ENCODE data around the gene PRND.

The PRND gene

DNA sequence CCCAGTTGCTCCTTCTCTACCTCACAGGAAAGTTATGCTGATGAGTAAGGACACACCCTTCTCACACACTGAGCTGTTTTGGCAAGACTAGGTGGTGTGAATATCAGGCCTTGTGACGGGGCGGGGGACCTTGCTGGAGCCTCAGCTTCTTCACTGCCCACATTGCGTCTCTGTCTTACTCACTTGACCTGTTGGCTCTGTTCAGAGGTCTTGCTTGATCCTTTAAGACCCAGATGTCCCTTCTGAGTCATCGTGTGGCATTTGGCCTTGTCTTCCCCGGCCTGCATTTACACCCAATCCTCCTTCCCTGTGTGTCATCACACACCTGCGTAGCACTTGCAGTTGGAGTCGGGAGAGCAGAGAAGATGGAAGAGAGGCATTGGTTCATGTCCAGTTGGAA lies 8.3 kb upstream of the PRND start:
- CTCF ChIA-PET: interaction anchor here (2.0 kb wide), 1 partner anchor 101 kb away, joined by 6 read pairs; no protein-coding TSS in a partner anchor
- no peak overlapping the region for H3K4me3 ChIP-seq (ENCODE audit: control insufficient read depth in 1 of 7, extremely low read depth in 1 of 7, insufficient read depth in 4 of 7, low read depth in 2 of 7, low read length in 6 of 7)
- H3K4me1 ChIP-seq (ENCODE audit: control extremely low read depth in 1 of 4, control insufficient read depth in 4 of 4, insufficient read depth in 4 of 4, low read length in 3 of 4): peaks cover 0 to 10% (median 4%) of the 10 kb centered on the region in 4 experiments
- POLR2A ChIA-PET: no interaction called here
- no peaks in the 10 kb centered on the region for H3K27me3 ChIP-seq (replicated peaks in 2 of 5; ENCODE audit: control insufficient read depth in 4 of 5, insufficient read depth in 5 of 5, low read length in 4 of 5)
- H3K27ac ChIP-seq (ENCODE audit: insufficient read depth in 1 of 2, low read depth in 1 of 2, low read length in 2 of 2, poor library complexity in 1 of 2, severe bottlenecking in 2 of 2): no peak overlapping the region
- no peak for DNase-seq
- no peaks in the 10 kb centered on the region for H3K36me3 ChIP-seq (ENCODE audit: control insufficient read depth in 4 of 4, insufficient read depth in 4 of 4, low read length in 3 of 4)
- WGBS (ENCODE audit: insufficient coverage): 95% methylated on average over 4 of the region's 7 CpGs
- H3K9me3 ChIP-seq (ENCODE audit: control extremely low read depth in 1 of 5, control insufficient read depth in 4 of 5, insufficient read depth in 2 of 5, low read depth in 1 of 5, low read length in 4 of 5): peaks cover 0 to 2% (median 0%) of the 10 kb centered on the region in 5 experiments

DNA sequence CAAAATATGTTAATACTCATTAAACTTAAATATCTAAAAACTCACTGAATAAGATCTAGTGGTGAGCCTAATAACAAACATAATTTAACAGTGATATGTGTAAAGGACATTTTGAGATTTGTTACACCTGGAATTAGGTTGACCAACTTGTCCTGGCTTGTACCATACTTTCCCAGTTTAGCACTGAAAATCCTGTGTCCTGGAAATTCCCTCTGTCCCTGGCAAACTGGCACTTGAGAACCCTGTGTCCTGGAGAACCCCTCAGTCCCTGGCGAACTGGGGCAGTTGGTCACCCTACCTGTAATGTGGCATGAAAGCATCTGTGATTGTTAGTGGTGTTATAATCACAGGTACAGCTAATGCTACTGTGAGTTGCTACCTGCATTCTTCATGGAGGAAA lies 6.9 kb upstream of the PRND start:
- no peak overlapping the region for H3K27ac ChIP-seq (ENCODE audit: insufficient read depth in 1 of 2, low read depth in 1 of 2, low read length in 2 of 2, poor library complexity in 1 of 2, severe bottlenecking in 2 of 2)
- peaks cover 0 to 2% (median 0%) of the 10 kb centered on the region in 5 experiments for H3K9me3 ChIP-seq (ENCODE audit: control extremely low read depth in 1 of 5, control insufficient read depth in 4 of 5, insufficient read depth in 2 of 5, low read depth in 1 of 5, low read length in 4 of 5)
- WGBS (ENCODE audit: insufficient coverage): no CpG with 5 or more reads among the region's 1 CpG
- no peaks in the 10 kb centered on the region for H3K27me3 ChIP-seq (replicated peaks in 2 of 5; ENCODE audit: control insufficient read depth in 4 of 5, insufficient read depth in 5 of 5, low read length in 4 of 5)
- ChIA-PET CTCF (interaction anchor here (0.9 to 12.7 kb wide), 3 partner anchors 22 to 105 kb away, joined by 3 to 280 read pairs (median 4); no protein-coding TSS in a partner anchor), POLR2A (no interaction called here)
- no peaks in the 10 kb centered on the region for H3K36me3 ChIP-seq (ENCODE audit: control insufficient read depth in 4 of 4, insufficient read depth in 4 of 4, low read length in 3 of 4)
- no peak for DNase-seq
- H3K4me3 ChIP-seq (ENCODE audit: control insufficient read depth in 1 of 7, extremely low read depth in 1 of 7, insufficient read depth in 4 of 7, low read depth in 2 of 7, low read length in 6 of 7): no peak overlapping the region
- peaks cover 0 to 10% (median 5%) of the 10 kb centered on the region in 4 experiments for H3K4me1 ChIP-seq (ENCODE audit: control extremely low read depth in 1 of 4, control insufficient read depth in 4 of 4, insufficient read depth in 4 of 4, low read length in 3 of 4)

- Histone ChIP-seq H3K36me3 (ENCODE audit: control insufficient read depth in 4 of 4, insufficient read depth in 4 of 4, low read length in 3 of 4) (no peaks in the 10 kb centered on the region), H3K27me3 (replicated peaks in 2 of 5; ENCODE audit: control insufficient read depth in 4 of 5, insufficient read depth in 5 of 5, low read length in 4 of 5) (no peaks in the 10 kb centered on the region), H3K27ac (ENCODE audit: insufficient read depth in 1 of 2, low read depth in 1 of 2, low read length in 2 of 2, poor library complexity in 1 of 2, severe bottlenecking in 2 of 2) (no peak overlapping the region), H3K9me3 (ENCODE audit: control extremely low read depth in 1 of 5, control insufficient read depth in 4 of 5, insufficient read depth in 2 of 5, low read depth in 1 of 5, low read length in 4 of 5) (no peaks in the 10 kb centered on the region), H3K4me3 (ENCODE audit: control insufficient read depth in 1 of 7, extremely low read depth in 1 of 7, insufficient read depth in 4 of 7, low read depth in 2 of 7, low read length in 6 of 7) (no peak overlapping the region), H3K4me1 (ENCODE audit: control extremely low read depth in 1 of 4, control insufficient read depth in 4 of 4, insufficient read depth in 4 of 4, low read length in 3 of 4) (peaks cover 0 to 13% (median 11%) of the 10 kb centered on the region in 4 experiments)
- 83% methylated on average over 6 of the region's 12 CpGs for WGBS (ENCODE audit: insufficient coverage)
- DNase-seq: peak in 2 of 3 donors; percentile 48 to 53
- CTCF ChIA-PET: interaction anchor here (12.7 kb wide), 1 partner anchor 109 kb away, joined by 280 read pairs; no protein-coding TSS in a partner anchor
- POLR2A ChIA-PET: no interaction called here
Observed at GRCh38 chr20:4717816-4718570, 3.7 kb upstream of the PRND start.

DNA sequence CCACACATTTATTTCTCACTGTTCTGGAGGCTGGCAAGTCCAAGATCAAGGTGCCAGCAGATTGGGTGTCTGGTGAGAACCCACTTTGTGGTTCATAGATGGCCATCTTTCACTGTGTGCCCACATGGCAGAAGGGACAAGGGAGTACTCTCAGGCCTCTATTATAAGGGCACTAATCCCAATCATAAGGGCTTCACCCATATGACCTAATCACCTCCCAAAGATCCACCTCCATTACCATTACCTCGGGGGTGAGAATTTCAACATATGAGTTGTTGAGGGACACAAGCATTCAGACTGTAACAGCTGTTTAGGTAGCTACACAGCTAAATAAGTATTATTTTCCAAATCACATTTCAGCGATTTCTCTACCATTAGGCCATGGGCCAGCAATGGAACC lies 2.5 kb upstream of the PRND start:
- ChIA-PET POLR2A (no interaction called here), CTCF (interaction anchor here (1.2 to 12.7 kb wide), 3 partner anchors 21 to 110 kb away, joined by 4 to 280 read pairs (median 5); no protein-coding TSS in a partner anchor)
- DNase-seq: no peak
- no peak overlapping the region for H3K27ac ChIP-seq (ENCODE audit: insufficient read depth in 1 of 2, low read depth in 1 of 2, low read length in 2 of 2, poor library complexity in 1 of 2, severe bottlenecking in 2 of 2)
- H3K36me3 ChIP-seq (ENCODE audit: control insufficient read depth in 4 of 4, insufficient read depth in 4 of 4, low read length in 3 of 4): no peaks in the 10 kb centered on the region
- no peak overlapping the region for H3K4me3 ChIP-seq (ENCODE audit: control insufficient read depth in 1 of 7, extremely low read depth in 1 of 7, insufficient read depth in 4 of 7, low read depth in 2 of 7, low read length in 6 of 7)
- no peaks in the 10 kb centered on the region for H3K9me3 ChIP-seq (ENCODE audit: control extremely low read depth in 1 of 5, control insufficient read depth in 4 of 5, insufficient read depth in 2 of 5, low read depth in 1 of 5, low read length in 4 of 5)
- peaks cover 0 to 13% (median 11%) of the 10 kb centered on the region in 4 experiments for H3K4me1 ChIP-seq (ENCODE audit: control extremely low read depth in 1 of 4, control insufficient read depth in 4 of 4, insufficient read depth in 4 of 4, low read length in 3 of 4)
- 100% methylated on average over 1 of the region's 2 CpGs for WGBS (ENCODE audit: insufficient coverage)
- H3K27me3 ChIP-seq (replicated peaks in 2 of 5; ENCODE audit: control insufficient read depth in 4 of 5, insufficient read depth in 5 of 5, low read length in 4 of 5): no peaks in the 10 kb centered on the region

GRCh38 chr20:4720041-4720976 lies 1.4 kb upstream of the PRND start:
- DNase-seq: peak; percentile 86 to 93 (median 91)
- no peaks in the 10 kb centered on the region for H3K9me3 ChIP-seq (ENCODE audit: control extremely low read depth in 1 of 5, control insufficient read depth in 4 of 5, insufficient read depth in 2 of 5, low read depth in 1 of 5, low read length in 4 of 5)
- H3K27ac ChIP-seq (ENCODE audit: insufficient read depth in 1 of 2, low read depth in 1 of 2, low read length in 2 of 2, poor library complexity in 1 of 2, severe bottlenecking in 2 of 2): no peak overlapping the region
- 26% methylated on average over 14 of the region's 18 CpGs for WGBS (ENCODE audit: insufficient coverage)
- H3K4me1 ChIP-seq (ENCODE audit: control extremely low read depth in 1 of 4, control insufficient read depth in 4 of 4, insufficient read depth in 4 of 4, low read length in 3 of 4): peaks cover 0 to 13% (median 11%) of the 10 kb centered on the region in 4 experiments
- no peaks in the 10 kb centered on the region for H3K36me3 ChIP-seq (ENCODE audit: control insufficient read depth in 4 of 4, insufficient read depth in 4 of 4, low read length in 3 of 4)
- ChIA-PET POLR2A (no interaction called here), CTCF (interaction anchor here (0.6 to 12.7 kb wide), 12 partner anchors 12 to 496 kb away, joined by 3 to 280 read pairs (median 4); no protein-coding TSS in a partner anchor)
- H3K4me3 ChIP-seq (ENCODE audit: control insufficient read depth in 1 of 7, extremely low read depth in 1 of 7, insufficient read depth in 4 of 7, low read depth in 2 of 7, low read length in 6 of 7): peak overlapping the region in 2 of 7 experiments; percentile 2 to 11
- no peaks in the 10 kb centered on the region for H3K27me3 ChIP-seq (replicated peaks in 2 of 5; ENCODE audit: control insufficient read depth in 4 of 5, insufficient read depth in 5 of 5, low read length in 4 of 5)

DNA sequence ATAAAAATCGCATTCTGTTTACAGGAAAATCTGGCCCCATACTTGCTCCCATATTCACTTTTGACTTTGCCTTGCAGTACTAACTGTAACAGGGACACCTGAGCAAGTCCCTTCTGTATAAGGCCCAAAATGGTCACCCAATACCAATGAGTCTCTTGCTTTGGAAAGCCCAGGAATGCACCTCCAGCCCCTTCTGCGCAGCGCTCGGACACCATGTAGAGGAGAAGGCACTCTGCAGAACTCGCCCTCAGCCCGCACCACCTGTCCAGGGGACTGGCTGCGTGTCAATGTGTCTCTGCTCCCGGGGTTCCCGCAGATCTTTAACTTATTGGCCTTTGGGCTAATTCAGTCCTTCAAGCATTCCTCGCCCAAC lies 746 bp upstream of the PRND start:
- WGBS (ENCODE audit: insufficient coverage): 36% methylated on average over 9 of the region's 10 CpGs
- DNase-seq: no peak
- ChIA-PET POLR2A (no interaction called here), CTCF (interaction anchor here (0.6 to 12.7 kb wide), 8 partner anchors 23 to 497 kb away, joined by 3 to 280 read pairs (median 4); no protein-coding TSS in a partner anchor)
- Histone ChIP-seq H3K4me1 (ENCODE audit: control extremely low read depth in 1 of 4, control insufficient read depth in 4 of 4, insufficient read depth in 4 of 4, low read length in 3 of 4) (peaks cover 0 to 13% (median 11%) of the 10 kb centered on the region in 4 experiments), H3K27ac (ENCODE audit: insufficient read depth in 1 of 2, low read depth in 1 of 2, low read length in 2 of 2, poor library complexity in 1 of 2, severe bottlenecking in 2 of 2) (no peak overlapping the region), H3K36me3 (ENCODE audit: control insufficient read depth in 4 of 4, insufficient read depth in 4 of 4, low read length in 3 of 4) (no peaks in the 10 kb centered on the region), H3K4me3 (ENCODE audit: control insufficient read depth in 1 of 7, extremely low read depth in 1 of 7, insufficient read depth in 4 of 7, low read depth in 2 of 7, low read length in 6 of 7) (peak overlapping the region in 1 of 7 experiments; percentile 2), H3K27me3 (replicated peaks in 2 of 5; ENCODE audit: control insufficient read depth in 4 of 5, insufficient read depth in 5 of 5, low read length in 4 of 5) (no peaks in the 10 kb centered on the region), H3K9me3 (ENCODE audit: control extremely low read depth in 1 of 5, control insufficient read depth in 4 of 5, insufficient read depth in 2 of 5, low read depth in 1 of 5, low read length in 4 of 5) (no peaks in the 10 kb centered on the region)

Data from common myeloid progenitor, CD34-positive (primary cell).